GM21786 (cell line): ENCODE measurements around the gene NRP1.

Experiments used
- ATAC-seq: cut with Tn5 transposase; IDR thresholded peaks from one replicate; pipeline ENCODE4 v1.9.1; 2021; ENCODE audit not compliant: unreplicated experiment

Gene NRP1

GRCh38 chr10:33267708-33268107, 66.8 kb downstream of the NRP1 start:
- no peak for ATAC-seq

GRCh38 chr10:33265621-33266020, 68.8 kb downstream of the NRP1 start:
- no peak for ATAC-seq

- ATAC-seq, result no peak
These were observed 71.0 kb downstream of the NRP1 start for GRCh38 chr10:33263453-33263852.

GRCh38 chr10:33262871-33263270, 71.6 kb downstream of the NRP1 start:
- ATAC-seq, result no peak

GRCh38 chr10:33260403-33261149, 73.9 kb downstream of the NRP1 start:
- ATAC-seq, result no peak

- no peak for ATAC-seq
These were observed 75.5 kb downstream of the NRP1 start for GRCh38 chr10:33258967-33259366.

- ATAC-seq, result no peak
These were observed 76.9 kb downstream of the NRP1 start for GRCh38 chr10:33257439-33258080.

GRCh38 chr10:33256458-33256857, 78.0 kb downstream of the NRP1 start:
- no peak for ATAC-seq

GRCh38 chr10:33254556-33255160, 79.8 kb downstream of the NRP1 start:
- no peak for ATAC-seq

- no peak for ATAC-seq
These were observed 81.1 kb downstream of the NRP1 start for GRCh38 chr10:33253411-33253810.

- ATAC-seq, result no peak
These were observed 81.7 kb downstream of the NRP1 start for GRCh38 chr10:33252794-33253203.

GRCh38 chr10:33252324-33252723, 82.1 kb downstream of the NRP1 start:
- no peak for ATAC-seq

- no peak for ATAC-seq
These were observed 84.7 kb downstream of the NRP1 start for GRCh38 chr10:33249659-33250345.

- no peak for ATAC-seq
These were observed 85.3 kb downstream of the NRP1 start for GRCh38 chr10:33249137-33249536.

GRCh38 chr10:33248638-33249037, 85.8 kb downstream of the NRP1 start:
- no peak for ATAC-seq

GRCh38 chr10:33247221-33247922, 87.1 kb downstream of the NRP1 start:
- no peak for ATAC-seq

- no peak for ATAC-seq
These were observed 89.1 kb downstream of the NRP1 start for GRCh38 chr10:33245343-33245742.

GRCh38 chr10:33244354-33244967, 90.0 kb downstream of the NRP1 start:
- no peak for ATAC-seq

GRCh38 chr10:33243703-33244102, 90.8 kb downstream of the NRP1 start:
- ATAC-seq, result no peak

- ATAC-seq, result no peak
These were observed 91.5 kb downstream of the NRP1 start for GRCh38 chr10:33242931-33243330.

- no peak for ATAC-seq
These were observed 93.1 kb downstream of the NRP1 start for GRCh38 chr10:33241351-33241750.
